ENCODE data around the gene AEBP1.
A peak's percentile ranks its signal among the peaks of the same experiment; 100 is the strongest.

AEBP1 gene

GRCh38 chr7:44067064-44067951, 36.8 kb upstream of the AEBP1 start:
- DNase-seq, result no peak

- DNase-seq, result no peak
These were observed 36.1 kb upstream of the AEBP1 start for GRCh38 chr7:44068054-44068453.

DNA sequence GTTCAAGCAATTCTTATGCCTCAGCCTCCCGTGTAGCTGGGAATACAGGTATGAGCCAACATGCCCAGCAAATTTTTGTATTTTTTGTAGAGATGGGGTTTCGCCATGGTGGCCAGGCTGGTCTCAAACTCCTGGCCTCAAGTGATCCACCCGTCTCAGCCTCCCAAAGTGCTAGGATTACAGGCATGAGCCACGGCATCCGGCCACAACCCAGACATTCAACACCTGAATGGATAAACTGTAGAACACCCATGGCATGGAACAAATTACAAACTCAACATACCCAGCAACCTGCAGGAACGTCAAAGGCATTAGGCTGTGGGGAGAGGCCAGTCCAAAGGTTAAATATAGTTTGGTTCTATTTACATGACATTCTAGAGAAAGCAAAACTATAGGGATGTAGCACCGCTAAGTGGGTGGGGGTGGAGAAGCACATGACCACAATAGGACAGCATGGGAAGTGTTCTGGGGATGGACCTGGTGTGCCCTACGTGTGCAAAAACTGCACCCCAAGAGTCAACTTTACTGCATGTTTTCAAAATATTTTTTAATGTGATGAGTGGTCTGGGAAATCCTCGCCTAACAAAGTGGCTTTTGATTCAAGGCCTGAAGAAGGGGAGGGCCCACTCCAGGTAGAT, 32.3 kb upstream of the AEBP1 start:
- DNase-seq, result no peak

DNA sequence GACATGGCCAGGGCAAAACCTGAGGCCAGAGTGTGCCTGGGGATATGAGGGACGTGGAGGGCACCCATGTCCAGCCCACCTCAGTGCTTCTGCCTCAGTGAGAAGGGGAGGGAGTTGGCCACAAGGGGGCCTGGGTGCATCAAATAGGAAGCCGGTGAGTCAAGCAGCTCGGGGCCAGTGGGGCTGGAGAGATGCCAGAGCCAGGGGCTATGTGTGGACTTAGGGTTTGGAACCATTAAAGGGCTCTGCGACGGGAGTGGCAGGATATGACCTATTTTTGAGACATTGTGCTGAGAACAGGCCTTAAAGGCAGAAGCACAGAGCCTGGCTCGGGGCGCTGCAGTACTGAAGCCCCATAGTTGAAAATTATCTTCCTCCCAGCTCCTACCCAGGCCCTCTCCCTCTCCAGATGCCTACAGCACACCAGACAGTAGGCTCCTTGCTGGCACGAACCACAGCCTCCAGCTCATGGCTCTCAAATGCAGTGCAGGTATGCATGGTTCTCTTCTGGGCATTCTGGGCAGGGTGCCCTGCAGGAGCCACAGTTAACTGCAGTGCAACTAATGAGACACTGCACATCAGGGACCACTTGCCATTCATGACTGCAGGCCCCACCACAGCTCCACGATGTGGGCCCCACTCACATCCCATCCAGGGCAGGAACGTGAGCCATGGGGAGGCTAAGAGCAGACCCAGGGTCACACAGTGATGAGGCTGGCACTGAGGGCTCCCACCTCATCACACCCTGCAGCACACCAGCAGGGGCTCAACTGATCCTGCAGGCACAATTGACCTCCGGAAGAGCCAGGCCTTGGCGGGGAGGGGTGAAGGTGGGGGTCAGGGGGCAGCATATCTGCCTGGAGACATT, 31.5 kb upstream of the AEBP1 start:
- DNase-seq, result peak in 1 of 2 experiments; percentile 73

GRCh38 chr7:44073664-44074348, 30.3 kb upstream of the AEBP1 start:
- no peak for DNase-seq

- DNase-seq, result no peak
These were observed 29.8 kb upstream of the AEBP1 start for GRCh38 chr7:44074349-44074695.

GRCh38 chr7:44075296-44076075, 28.7 kb upstream of the AEBP1 start:
- DNase-seq, result no peak

DNA sequence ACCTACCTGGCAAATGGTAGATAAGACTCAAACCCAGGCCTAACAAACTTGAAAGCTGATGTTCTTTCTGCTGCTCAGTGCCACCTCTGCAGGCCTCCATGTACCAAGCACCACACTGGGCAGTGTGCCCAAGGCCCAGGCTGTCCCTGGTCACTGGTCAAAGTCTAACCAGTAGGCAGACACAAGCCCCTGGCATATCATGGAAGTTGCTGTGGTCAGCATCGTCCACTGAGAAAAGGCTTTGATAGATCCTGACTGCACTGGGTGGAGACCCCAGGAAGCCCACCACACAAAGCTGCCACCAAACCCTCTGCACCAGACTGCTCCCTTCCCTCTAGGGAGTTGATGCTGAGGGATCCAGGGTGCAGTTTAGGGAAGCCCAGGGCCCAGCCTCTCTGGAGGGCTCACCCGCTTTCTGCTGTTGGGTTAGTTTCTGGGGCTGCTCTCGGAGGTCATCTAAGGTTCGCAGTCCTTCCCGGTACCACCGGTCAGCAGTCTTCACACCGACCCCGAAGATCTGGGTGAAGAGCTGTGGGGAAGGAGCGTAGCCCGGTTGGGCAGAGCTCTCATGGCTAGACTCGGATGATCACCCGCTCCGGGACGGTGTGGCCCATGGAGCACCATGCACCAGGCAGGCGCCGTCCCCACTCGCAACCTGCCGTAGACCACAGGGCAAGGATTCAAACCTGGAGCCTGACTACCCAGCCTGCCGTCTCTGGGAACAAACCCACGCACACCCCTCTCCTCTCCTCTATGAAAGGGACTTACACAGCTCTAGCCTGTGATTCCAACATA, 27.8 kb upstream of the AEBP1 start:
- DNase-seq, result no peak

DNA sequence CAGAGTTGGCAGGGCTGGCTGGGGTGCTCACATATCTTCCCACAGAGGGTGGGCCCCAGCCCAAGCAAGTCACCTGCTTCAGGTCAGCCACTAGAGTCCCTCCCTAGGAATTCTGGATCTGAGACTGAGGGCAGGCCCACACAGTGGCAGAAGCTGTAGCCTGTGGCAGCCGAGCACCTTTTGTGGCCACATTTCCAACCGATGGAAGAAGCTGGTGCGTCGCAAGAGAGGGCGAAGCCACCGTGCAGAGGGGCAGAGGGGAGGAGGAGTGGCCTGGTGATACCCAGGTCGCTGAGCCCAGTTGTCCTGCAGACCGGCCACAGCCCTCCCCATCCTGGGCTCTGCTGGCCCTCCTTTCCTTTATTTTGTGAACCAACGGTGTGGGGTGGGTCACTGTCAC, 27.1 kb upstream of the AEBP1 start:
- DNase-seq, result no peak

DNA sequence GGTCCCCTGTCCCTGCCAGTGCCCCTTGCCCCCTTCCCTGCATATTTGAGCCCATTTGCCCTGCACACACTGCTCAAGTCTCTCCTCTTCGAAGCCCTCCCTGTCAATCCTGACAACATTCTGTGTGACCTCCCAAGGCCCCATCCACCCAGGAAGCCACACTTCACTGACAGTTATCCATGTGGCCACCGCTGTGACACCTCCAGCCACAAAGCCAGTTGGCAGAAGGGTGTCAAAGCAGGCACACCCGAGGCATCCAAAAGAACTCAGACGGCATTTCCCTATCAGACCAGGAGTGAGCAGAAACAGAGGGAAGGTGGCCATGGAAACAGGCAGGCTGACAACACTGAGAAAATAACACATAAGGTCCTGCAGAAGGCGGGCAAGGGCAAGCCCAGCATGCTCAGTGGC, 26.5 kb upstream of the AEBP1 start:
- DNase-seq, result no peak

GRCh38 chr7:44078521-44078920, 25.6 kb upstream of the AEBP1 start:
- no peak for DNase-seq

- no peak for DNase-seq
These were observed 24.7 kb upstream of the AEBP1 start for GRCh38 chr7:44079331-44080021.

- no peak for DNase-seq
These were observed 24.0 kb upstream of the AEBP1 start for GRCh38 chr7:44080118-44080517.

DNA sequence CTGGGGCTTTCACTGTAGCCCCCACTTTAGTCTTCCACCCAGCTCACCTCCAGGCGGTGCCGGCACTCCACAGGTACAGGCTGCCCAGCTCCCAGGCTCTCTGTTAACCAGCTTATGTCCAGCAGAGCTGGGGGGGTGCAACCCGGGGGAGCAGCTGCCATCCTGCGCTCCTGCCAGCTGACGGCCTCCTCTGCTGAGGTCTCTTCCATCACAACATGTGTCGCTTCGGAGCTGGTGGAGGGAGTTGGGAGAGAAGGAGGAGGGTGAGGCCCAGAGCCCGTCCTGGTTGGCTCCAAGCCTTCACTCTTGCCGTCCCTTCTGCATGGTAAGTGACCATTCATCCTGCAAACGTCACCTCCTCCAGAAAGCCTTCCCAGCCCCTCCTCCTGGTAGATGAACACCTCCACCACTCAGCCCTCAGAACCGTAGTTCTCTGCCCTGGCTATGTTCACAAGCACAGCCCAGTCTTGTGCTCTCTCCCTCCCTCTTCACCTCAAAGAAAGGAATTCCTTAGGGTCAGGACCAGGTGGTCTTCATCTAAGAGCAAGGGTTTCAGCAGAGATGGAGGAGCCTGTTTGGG, 23.4 kb upstream of the AEBP1 start:
- no peak for DNase-seq

DNA sequence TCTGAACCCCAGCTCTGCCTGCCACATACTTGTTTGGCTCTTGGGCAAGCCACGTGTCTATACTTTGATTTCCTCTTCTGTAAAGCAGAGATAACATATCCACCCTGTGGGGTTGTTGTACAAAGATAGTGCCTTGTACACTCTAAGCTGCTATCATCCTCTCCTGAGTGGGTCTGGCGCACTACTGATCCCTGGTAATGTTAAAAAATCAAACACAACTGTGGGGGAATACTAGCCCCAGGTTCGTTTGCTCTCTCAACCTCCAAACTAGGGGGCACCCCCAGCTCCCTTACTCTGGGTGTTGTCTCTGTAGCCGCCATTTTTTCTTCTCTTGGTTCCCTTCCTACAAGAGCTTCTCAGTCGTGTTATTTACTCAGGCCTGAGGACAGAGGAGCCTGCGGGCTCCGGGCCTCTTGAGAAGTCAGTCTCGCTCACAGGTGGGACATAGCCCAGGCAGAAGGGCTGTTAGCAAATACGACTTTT, 22.8 kb upstream of the AEBP1 start:
- no peak for DNase-seq

DNA sequence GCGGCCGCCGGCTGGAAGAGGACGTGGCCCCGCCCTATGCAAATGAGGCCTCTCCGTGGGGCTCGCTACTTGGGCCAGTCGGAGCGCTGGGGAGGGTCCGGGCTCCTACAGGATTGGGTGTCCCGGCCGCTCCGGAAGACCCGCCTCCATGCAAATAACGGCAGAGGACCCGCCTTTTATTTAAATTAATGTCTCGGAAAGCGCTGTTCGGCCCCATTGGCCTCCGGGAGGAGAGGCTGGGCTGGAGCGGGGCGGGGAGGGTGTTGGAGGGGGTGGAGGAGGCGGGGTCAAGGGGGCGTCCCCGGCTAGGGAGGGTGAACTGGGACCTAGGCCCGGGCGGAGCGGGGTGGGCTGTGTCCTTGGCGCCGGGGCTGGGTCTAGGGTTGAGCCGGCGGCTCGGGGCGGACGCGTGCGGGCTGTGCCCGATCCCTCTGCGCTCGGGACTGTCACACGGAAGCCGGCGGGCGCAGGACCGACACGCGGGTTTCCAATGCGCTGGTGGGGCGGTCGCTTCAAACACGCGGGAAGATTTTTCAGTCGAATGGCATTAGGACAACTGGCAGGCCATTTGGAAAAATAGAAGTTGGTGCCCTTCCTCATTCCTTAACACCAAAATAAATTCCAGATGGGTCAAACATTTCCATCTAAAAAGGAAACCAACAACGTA, 21.5 kb upstream of the AEBP1 start:
- peak; percentile 98 to 99 for DNase-seq

GRCh38 chr7:44083796-44084195, 20.3 kb upstream of the AEBP1 start:
- no peak for DNase-seq

DNA sequence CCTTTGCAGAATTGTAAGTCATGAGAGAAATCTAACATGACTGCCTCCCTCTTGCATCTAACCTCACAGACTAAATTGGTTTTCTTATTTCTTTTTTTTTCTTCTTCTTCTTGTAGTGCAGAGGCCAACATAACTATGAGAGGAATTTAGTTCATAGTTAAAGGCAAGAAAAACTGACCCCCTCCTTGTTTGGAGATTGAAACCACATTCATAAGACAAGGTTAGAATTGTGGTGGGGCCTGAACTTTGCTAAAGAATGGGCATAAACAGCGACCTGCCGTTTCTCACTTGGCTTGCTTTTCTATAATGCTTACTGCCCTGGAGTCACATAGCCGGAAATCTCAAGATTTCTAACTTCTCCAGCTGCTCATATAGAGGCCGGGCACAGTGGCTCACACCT, 19.4 kb upstream of the AEBP1 start:
- no peak for DNase-seq

DNA sequence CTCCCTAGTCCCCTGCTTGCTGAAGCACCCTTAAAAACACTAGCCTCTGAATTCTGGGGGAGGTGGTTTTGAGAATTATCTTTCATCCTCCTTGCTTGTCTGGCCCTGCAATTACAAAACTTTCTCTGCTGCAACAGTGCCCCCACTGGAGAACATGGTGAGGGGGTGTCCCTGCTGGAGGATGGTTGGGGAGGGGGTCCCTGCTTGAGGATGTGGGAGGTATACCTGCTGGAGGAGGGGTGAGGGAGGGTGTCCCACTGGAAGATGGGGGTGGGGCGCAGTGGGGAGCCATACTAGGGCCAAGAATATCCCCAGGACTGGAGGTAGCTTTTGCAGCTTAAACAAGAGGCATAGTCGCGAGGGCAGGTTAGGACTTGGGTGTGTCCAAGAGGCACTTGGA, 18.6 kb upstream of the AEBP1 start:
- no peak for DNase-seq

DNA sequence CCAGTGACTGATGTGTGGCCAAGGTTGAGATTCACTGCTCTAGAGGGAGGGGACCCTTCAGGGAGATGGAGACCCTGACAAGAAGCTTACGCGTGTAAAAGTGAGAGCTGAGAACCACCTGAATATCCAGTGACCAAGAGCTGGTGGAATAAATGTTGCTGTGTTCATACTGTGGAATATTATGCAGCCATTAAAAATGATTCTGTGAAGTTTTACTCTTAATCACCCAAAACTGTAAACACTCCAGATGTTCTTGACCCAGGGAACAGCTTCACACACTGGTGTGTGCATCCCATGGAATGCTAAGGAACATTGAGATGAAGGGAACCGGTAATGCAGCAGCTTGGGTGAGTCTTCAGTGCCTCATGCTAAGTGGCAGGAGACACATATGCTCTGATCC, 17.5 kb upstream of the AEBP1 start:
- no peak for DNase-seq
